Hepatocyte (in vitro differentiated cells): ENCODE results near the gene ROR1.

Source experiments
- CTCF ChIP-seq: fragments of 200-600 bp; sonication (generic); IDR thresholded peaks from 2 replicates; pipeline ENCODE4 v1.5.1; 2016; ENCODE audit warnings: antibody characterized with exemption, mild to moderate bottlenecking; ENCODE audit not compliant: poor library complexity
- EZH2 ChIP-seq: fragments of 200-600 bp; sonication (generic); IDR thresholded peaks from 2 replicates; pipeline ENCODE4 v1.6.1; 2016; ENCODE audit warnings: antibody characterized with exemption, mild to moderate bottlenecking, borderline replicate concordance
- EZH2phosphoT487 ChIP-seq: fragments of 200-600 bp; sonication (generic); IDR thresholded peaks from one replicate; pipeline ENCODE4 v1.6.1; 2018; ENCODE audit warnings: antibody characterized with exemption, mild to moderate bottlenecking, low read depth, moderate library complexity; ENCODE audit not compliant: unreplicated experiment, severe bottlenecking

GRCh38 chr1:63780565-63780964, 6.7 kb downstream of the ROR1 start:
- TF ChIP-seq EZH2phosphoT487 (no peak), CTCF (no peak), EZH2 (no peak)
